Spinal cord (tissue), 10 donors: ENCODE data around the gene LAMB1. TPM values are rescaled to one million over a fixed set of nuclear protein-coding genes. Genes with fewer than 3 reads are reported as not detected.

Experiments
- DNase-seq, 6 donors: peaks; one replicate each; pipeline versions ENCODE4 v3.0.0 to v3.0.0-alpha.2; 2013 to 2015; ENCODE audit warnings: low spot score in 6 of 6, low read depth in 4 of 6
- H3K27ac ChIP-seq: one replicate; pipeline ENCODE4 v1.5.1; 2013; ENCODE audit warnings: low read depth, low read length, control low read depth
- H3K27me3 ChIP-seq: one replicate; pipeline ENCODE4 v1.6.1; 2013; ENCODE audit warnings: low read length; ENCODE audit not compliant: control insufficient read depth, insufficient read depth
- H3K36me3 ChIP-seq: one replicate; pipeline ENCODE4 v1.6.1; 2013; ENCODE audit warnings: low read length; ENCODE audit not compliant: control insufficient read depth, insufficient read depth
- H3K4me1 ChIP-seq: one replicate; pipeline ENCODE4 v1.6.1; 2013; ENCODE audit warnings: low read length; ENCODE audit not compliant: control insufficient read depth, insufficient read depth
- H3K4me3 ChIP-seq: one replicate; pipeline ENCODE4 v1.5.1; 2013; ENCODE audit warnings: low read depth, low read length, control low read depth
- H3K9me3 ChIP-seq: one replicate; pipeline ENCODE4 v1.6.1; 2013; ENCODE audit warnings: low read length; ENCODE audit not compliant: control insufficient read depth, insufficient read depth
- WGBS: methylation state at CpG from one replicate; pipeline ENCODE4 v1.1.5; 2013; ENCODE audit warnings: missing lambda C conversion rate; ENCODE audit not compliant: insufficient coverage; 5-methylcytosine and 5-hydroxymethylcytosine counted together
- polyA plus RNA-seq, 2 donors: library from polyadenylated mRNA; unstranded; fragments of 120-200 nt; gene quantifications; one replicate each; pipeline ENCODE4 v1.2.1, GENCODE V29; 2013; ENCODE audit not compliant: insufficient read length in 2 of 2
- total RNA-seq, 2 donors: library from RNA; depleted of rRNA in 1 of 2; stranded (reverse); fragments of 120-200 nt in 1 of 2; fragments of >200 nt in 1 of 2; gene quantifications; one replicate each; pipeline versions ENCODE4 v1.2.3 to v1.2.4, GENCODE V29; 2013 to 2014
- donor health status: healthy.

Gene LAMB1
- total and polyA plus RNA-seq, 4 donors = 84.4 to 312 (median 179) TPM

DNA sequence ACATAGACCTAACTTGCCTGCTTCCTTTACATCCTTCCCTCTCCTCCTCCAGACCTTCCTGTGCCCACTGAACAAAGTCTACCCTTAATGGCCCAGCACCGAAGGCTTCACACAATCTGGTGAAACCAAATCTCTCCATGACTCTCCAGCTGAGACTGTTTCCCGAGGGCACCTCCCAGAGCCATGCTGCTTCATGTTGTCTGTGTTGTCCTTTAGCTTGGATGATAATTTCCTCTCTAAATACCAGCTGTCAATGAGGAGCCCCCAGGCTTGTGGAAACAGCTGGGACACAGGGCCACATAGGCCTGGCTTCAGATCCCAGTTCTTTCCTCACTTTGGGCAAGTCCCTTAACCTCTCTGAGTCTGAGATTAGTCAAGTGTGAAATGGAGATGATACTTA lies 57.6 kb downstream of the LAMB1 start:
- peak overlapping the region; percentile 76 for H3K27ac ChIP-seq
- H3K4me1 ChIP-seq = peaks cover 8% of the 10 kb centered on the region
- H3K36me3 ChIP-seq = no peaks in the 10 kb centered on the region
- no peaks in the 10 kb centered on the region for H3K27me3 ChIP-seq
- WGBS = no CpG with 5 or more reads among the region's 2 CpGs
- H3K4me3 ChIP-seq = no peak overlapping the region
- no peaks in the 10 kb centered on the region for H3K9me3 ChIP-seq
- no peak for DNase-seq

DNA sequence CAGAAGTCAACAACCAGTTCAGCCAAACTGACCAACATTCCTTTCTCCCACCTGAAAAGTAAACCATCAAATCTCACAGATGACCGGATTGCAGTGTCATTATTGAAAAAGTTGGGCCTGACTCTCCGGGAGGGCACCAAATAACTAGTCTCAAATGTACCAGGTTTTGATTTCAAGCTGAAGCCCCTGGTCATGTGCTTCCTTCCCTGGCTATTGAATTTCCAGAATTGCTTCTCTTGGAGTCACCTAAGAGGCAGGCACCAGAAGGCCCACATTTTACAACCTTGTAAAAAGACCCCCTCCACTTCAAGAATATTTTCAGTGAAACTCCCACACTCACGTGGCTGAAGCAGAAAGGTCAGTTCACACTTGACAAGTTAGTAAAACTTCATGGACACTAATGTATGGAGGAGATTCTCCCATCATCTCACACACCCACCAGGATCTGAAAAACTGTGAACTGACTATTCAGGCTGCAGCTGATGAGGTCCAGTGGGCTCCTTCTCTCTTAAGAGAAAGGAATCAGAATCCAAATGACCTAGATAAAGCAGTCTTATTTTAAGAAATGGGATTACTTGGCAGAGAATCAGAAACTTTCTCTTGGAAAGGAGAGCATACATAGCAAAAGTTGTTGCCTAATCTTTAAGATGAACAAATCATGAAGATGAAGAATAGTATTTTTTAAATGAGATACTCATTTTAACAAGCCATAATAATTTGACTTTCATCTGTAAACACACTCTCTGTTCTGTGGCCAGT lies 58.4 kb downstream of the LAMB1 start:
- no peak for DNase-seq
- Histone ChIP-seq H3K27ac (no peak overlapping the region), H3K9me3 (no peaks in the 10 kb centered on the region), H3K4me3 (no peak overlapping the region), H3K4me1 (peaks cover 8% of the 10 kb centered on the region), H3K27me3 (no peaks in the 10 kb centered on the region), H3K36me3 (peaks cover 3% of the 10 kb centered on the region)
- WGBS = 95% methylated on average over 2 of the region's 3 CpGs

DNA sequence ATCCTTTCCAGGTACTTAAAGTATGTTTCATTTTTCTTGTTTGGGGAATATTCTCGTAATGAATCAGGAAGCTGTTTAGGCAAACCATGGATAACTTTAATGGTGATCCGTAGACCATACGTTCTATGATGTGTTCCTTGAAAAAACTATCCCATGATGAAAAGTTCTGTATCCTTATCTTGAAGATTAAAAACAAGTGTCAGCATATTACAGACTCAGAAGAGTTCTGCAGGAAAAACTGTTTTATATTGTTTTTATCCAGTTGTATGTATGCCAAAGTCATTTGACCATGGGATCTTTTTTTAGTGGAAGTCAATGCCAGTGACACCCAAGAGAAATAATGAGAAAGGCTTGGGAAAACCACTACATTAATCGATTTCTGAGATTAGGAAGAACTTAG lies 59.9 kb downstream of the LAMB1 start:
- no peak overlapping the region for H3K27ac ChIP-seq
- no CpG with 5 or more reads among the region's 4 CpGs for WGBS
- no peak for DNase-seq
- H3K4me3 ChIP-seq = no peak overlapping the region
- H3K9me3 ChIP-seq = no peaks in the 10 kb centered on the region
- H3K36me3 ChIP-seq = peaks cover 3% of the 10 kb centered on the region
- no peaks in the 10 kb centered on the region for H3K27me3 ChIP-seq
- peaks cover 8% of the 10 kb centered on the region for H3K4me1 ChIP-seq

GRCh38 chr7:107940951-107941350 lies 62.0 kb downstream of the LAMB1 start:
- 84% methylated on average over 3 of the region's 4 CpGs for WGBS
- Histone ChIP-seq H3K36me3 (peaks cover 3% of the 10 kb centered on the region), H3K4me3 (no peak overlapping the region), H3K27ac (no peak overlapping the region), H3K27me3 (no peaks in the 10 kb centered on the region), H3K9me3 (no peaks in the 10 kb centered on the region), H3K4me1 (peaks cover 3% of the 10 kb centered on the region)
- DNase-seq = no peak

- Histone ChIP-seq H3K27me3 (no peaks in the 10 kb centered on the region), H3K36me3 (peaks cover 5% of the 10 kb centered on the region), H3K4me3 (no peak overlapping the region), H3K4me1 (no peaks in the 10 kb centered on the region), H3K27ac (peak overlapping the region; percentile 4), H3K9me3 (no peaks in the 10 kb centered on the region)
- peak in 2 of 6 donors; percentile 10 to 67 for DNase-seq
- 81% methylated on average over 15 of the region's 16 CpGs for WGBS
Observed at GRCh38 chr7:107939573-107940489, 63.1 kb downstream of the LAMB1 start.

GRCh38 chr7:107938456-107939250 lies 64.3 kb downstream of the LAMB1 start:
- no peaks in the 10 kb centered on the region for H3K9me3 ChIP-seq
- no peaks in the 10 kb centered on the region for H3K27me3 ChIP-seq
- H3K27ac ChIP-seq = peak overlapping the region; percentile 42
- DNase-seq = peak in 1 of 6 donors; percentile 55
- no peak overlapping the region for H3K4me3 ChIP-seq
- no peaks in the 10 kb centered on the region for H3K4me1 ChIP-seq
- H3K36me3 ChIP-seq = peaks cover 6% of the 10 kb centered on the region
- 45% methylated on average over 4 of the region's 6 CpGs for WGBS

DNA sequence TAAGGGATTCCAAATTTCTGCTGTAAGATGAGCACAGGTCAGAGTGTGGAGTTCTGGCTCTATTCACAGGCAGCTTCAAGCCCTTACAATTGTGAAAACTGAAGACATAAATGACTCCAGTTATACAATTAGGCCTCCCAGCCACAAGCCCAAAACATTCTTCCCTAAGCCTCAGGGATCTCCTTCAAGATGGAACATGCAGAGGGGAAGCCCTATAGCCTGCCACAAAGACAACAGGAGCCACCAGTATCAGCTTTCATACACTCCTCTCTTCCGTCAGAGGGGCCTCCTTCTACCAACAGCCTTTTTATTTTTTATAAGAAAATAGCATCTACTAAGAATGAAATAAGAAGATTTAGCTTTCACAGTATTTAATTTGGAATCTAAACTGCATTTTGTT lies 65.4 kb downstream of the LAMB1 start:
- H3K36me3 ChIP-seq = peaks cover 6% of the 10 kb centered on the region
- no peaks in the 10 kb centered on the region for H3K4me1 ChIP-seq
- peak overlapping the region; percentile 42 for H3K27ac ChIP-seq
- no peaks in the 10 kb centered on the region for H3K9me3 ChIP-seq
- DNase-seq = no peak
- no peaks in the 10 kb centered on the region for H3K27me3 ChIP-seq
- H3K4me3 ChIP-seq = no peak overlapping the region
- WGBS = no CpG with 5 or more reads among the region's 1 CpG

- H3K27me3 ChIP-seq = no peaks in the 10 kb centered on the region
- no peak for DNase-seq
- peaks cover 10% of the 10 kb centered on the region for H3K36me3 ChIP-seq
- no peak overlapping the region for H3K27ac ChIP-seq
- no peaks in the 10 kb centered on the region for H3K9me3 ChIP-seq
- peaks cover 4% of the 10 kb centered on the region for H3K4me1 ChIP-seq
- no peak overlapping the region for H3K4me3 ChIP-seq
- WGBS = 100% methylated on average over 1 of the region's 2 CpGs
Observed at GRCh38 chr7:107936312-107936711, 66.6 kb downstream of the LAMB1 start.

- 80% methylated on average over 5 of the region's 8 CpGs for WGBS
- H3K27ac ChIP-seq = peak overlapping the region; percentile 15
- H3K36me3 ChIP-seq = peaks cover 10% of the 10 kb centered on the region
- H3K27me3 ChIP-seq = no peaks in the 10 kb centered on the region
- DNase-seq = no peak
- H3K4me1 ChIP-seq = peaks cover 4% of the 10 kb centered on the region
- no peak overlapping the region for H3K4me3 ChIP-seq
- H3K9me3 ChIP-seq = no peaks in the 10 kb centered on the region
Observed at GRCh38 chr7:107934991-107935770, 67.8 kb downstream of the LAMB1 start.
